Stimulated activated CD4-positive, alpha-beta T cell treated with anti-CD3 and anti-CD28 coated beads, Interleukin-4, amount 100 ng/mL, for 24 hours (primary cell): ENCODE measurements around the gene TMEM181.
"Not testable (repeated sequence)": the region's sequence is repeated elsewhere in the genome, so short reads cannot be mapped to it uniquely, and the experiment has no call there.

Source experiments
- DNase-seq: peaks from one replicate; pipeline ENCODE4 v3.0.0-alpha.2; 2020

Gene TMEM181

GRCh38 chr6:158624684-158625682, 65.1 kb downstream of the TMEM181 start:
- DNase-seq, result no peak

GRCh38 chr6:158625881-158626305, 66.0 kb downstream of the TMEM181 start:
- no peak for DNase-seq

- DNase-seq, result no peak
Measured at GRCh38 chr6:158626360-158627167, 66.7 kb downstream of the TMEM181 start.

GRCh38 chr6:158627168-158627939, 67.5 kb downstream of the TMEM181 start:
- DNase-seq, result no peak

GRCh38 chr6:158627940-158628211, 68.0 kb downstream of the TMEM181 start:
- DNase-seq, result no peak

GRCh38 chr6:158628542-158628941, 68.7 kb downstream of the TMEM181 start:
- no peak for DNase-seq

- no peak for DNase-seq
Measured at GRCh38 chr6:158629367-158630221, 69.7 kb downstream of the TMEM181 start.

- DNase-seq, result no peak
Measured at GRCh38 chr6:158630938-158631616, 71.2 kb downstream of the TMEM181 start.

- DNase-seq, result no peak
Measured at GRCh38 chr6:158631678-158632537, 72.0 kb downstream of the TMEM181 start.

- DNase-seq, result not testable (repeated sequence)
Measured at GRCh38 chr6:158632538-158633119, 72.7 kb downstream of the TMEM181 start.

GRCh38 chr6:158633127-158633526, 73.2 kb downstream of the TMEM181 start:
- DNase-seq, result no peak

- no peak for DNase-seq
Measured at GRCh38 chr6:158634695-158635426, 75.0 kb downstream of the TMEM181 start.

GRCh38 chr6:158635427-158636073, 75.7 kb downstream of the TMEM181 start:
- no peak for DNase-seq

GRCh38 chr6:158636778-158637177, 76.9 kb downstream of the TMEM181 start:
- DNase-seq, result no peak

GRCh38 chr6:158638324-158638854, 78.5 kb downstream of the TMEM181 start:
- no peak for DNase-seq

- DNase-seq, result no peak
Measured at GRCh38 chr6:158639056-158639455, 79.2 kb downstream of the TMEM181 start.

- no peak for DNase-seq
Measured at GRCh38 chr6:158640519-158640918, 80.6 kb downstream of the TMEM181 start.

- no peak for DNase-seq
Measured at GRCh38 chr6:158642097-158642601, 82.3 kb downstream of the TMEM181 start.
